Measurements from ENCODE around the gene TMEM123.
A peak's percentile ranks its signal among the peaks of the same experiment; 100 is the strongest.

TMEM123 gene

DNA sequence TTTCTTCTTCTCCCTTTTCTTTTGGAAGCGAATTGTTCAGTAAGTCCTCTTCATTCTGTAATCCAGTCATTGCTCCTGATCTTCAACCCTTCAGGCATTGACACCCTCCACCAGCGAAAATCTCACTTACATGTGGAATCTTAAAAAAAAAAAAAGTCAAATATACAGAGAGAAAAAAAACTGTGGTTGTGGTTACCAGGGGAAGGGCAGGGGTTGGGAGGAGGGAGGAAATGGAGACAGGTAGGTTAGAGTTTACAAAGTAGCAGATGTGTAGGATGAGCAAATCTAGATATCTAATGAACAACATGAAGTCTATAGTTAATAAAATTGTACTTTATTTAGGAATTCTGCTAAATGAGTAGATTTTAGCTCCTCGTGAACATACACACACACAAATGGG, 17.7 kb upstream of the TMEM123 start:
- no peak for DNase-seq

DNA sequence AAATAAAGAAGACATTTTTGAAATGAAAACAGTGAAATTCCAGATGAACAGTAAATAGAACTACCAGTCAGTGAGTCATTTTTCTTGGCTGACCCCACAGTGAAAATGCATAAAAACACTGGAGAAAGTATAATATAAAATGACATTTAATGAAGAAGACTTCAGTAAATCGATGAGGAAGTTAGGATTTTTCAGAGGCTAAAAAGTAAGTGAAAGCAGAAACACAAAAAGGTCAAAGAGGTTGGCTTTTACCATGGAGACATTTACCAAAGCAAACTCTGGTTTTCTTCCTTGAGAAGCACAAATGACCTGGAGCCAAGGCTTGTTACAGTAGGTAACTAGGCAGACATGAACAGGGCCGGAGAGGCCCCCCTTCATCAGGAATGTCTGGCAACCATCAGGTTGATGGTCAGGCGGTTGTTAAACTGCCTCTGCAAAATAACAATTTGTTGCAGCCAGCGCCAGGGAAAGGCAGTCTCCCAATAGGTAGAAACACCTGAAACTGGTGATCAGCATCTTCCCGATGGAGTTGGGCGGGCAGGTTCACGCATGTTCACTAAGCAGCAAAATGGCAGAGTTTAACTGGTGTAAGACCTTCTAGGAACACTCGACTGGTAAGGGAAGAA, 16.7 kb upstream of the TMEM123 start:
- no peak for DNase-seq

DNA sequence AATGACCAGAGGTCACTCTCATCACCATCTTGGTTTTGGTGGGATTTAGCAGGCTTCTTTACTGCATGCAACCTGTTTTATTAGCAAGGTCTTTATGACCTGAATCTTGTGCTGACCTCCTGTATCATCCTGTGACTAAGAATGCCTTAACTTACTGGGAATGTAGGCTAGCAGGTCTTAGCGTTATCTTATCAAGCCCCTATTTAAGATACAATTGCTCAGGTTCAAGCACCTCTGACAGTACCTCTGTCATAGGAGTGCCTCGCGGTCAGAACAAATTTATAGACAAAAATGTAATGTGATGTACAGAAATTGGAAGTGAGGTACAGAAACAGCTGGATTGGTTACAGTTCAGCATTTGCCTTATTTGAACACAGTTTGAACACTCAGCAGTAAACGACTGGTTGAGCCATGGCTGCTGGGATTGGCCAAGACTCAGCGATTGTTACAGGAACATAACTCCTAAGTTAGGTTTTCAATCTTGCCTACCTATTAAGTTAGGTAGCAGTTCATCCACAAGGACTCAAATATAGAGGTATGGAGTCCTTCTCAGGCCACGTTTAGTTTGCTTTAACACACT, 16.1 kb upstream of the TMEM123 start:
- DNase-seq: no peak

DNA sequence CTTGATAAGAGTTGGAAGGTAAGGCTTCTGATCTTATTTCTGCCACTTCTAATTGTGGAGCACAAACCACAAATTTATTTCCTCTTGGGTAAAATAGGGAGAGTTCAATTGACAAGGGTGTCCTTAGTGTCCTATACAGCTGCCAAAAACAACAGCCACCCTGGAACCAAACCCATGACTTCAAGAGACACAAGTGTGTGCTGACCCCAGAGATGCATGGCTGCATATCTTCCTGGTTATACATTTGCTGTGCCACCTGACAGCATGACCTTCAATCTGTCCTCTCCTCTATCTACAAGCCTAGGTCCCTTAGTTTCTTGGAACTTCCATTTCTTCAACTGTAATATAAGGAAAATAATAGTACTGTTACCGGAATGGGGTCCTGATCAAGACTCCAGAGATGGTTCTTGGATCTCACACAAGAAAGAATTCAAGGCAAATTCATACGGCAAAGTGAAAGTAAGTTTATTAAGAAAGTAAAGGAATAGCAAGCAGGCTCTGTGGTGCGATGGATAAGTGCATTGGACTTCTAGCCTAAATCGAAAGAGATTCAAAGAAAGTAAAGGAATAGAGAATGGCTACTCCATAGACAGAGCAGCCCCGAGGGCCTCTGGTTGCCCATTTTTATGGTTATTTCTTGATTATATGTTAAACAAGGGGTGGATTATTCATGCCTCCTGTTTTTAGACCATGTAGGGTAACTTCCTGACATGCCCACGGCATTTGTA, 15.5 kb upstream of the TMEM123 start:
- no peak for DNase-seq

DNA sequence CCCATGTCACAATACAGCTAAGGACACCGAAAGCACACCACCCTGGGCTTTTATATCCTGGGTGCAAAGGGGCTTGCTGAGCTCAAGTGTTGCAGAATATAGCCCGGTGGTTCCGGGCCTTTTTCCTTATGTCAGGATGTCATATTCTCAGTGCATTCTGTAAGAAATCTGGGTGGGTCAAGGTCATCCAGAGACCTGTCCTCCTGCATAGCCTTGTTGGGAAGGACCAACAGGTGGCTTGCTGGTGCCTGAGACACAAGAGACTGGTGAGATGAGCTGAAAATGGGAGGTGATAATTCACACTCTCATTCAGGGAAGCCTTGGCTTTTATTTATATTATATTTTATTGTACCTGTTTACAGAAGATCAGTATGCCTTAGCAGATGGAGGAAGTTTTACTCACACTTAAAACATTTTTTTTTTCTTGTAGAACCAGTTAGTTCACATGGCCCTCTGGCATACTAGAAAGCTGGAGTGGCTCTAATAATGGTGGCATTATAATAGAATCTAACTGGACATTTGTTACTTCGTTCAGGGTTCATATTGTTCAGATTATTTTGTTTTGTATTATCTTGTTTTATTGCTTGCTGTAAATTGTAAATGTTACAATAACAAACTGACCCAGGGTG, 14.6 kb upstream of the TMEM123 start:
- no peak for DNase-seq

DNA sequence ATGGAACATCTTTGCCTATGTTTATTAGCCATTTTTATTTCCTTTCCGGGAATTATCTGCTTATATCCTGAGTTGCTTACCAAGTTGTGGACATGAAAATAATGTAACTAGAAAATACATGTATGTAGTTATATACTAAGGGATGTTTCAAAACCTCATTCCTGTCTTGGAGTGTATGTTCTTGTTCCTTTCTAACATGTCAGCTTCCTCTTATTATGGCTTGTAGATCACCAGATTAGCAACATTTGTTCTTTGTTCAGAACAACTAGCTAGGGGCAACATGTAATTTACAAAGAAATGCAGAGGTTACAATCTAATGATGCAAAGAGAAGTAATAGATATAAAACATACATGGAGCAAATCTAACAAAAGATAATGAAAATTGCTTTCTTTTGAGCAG, 13.1 kb upstream of the TMEM123 start:
- DNase-seq: no peak

DNA sequence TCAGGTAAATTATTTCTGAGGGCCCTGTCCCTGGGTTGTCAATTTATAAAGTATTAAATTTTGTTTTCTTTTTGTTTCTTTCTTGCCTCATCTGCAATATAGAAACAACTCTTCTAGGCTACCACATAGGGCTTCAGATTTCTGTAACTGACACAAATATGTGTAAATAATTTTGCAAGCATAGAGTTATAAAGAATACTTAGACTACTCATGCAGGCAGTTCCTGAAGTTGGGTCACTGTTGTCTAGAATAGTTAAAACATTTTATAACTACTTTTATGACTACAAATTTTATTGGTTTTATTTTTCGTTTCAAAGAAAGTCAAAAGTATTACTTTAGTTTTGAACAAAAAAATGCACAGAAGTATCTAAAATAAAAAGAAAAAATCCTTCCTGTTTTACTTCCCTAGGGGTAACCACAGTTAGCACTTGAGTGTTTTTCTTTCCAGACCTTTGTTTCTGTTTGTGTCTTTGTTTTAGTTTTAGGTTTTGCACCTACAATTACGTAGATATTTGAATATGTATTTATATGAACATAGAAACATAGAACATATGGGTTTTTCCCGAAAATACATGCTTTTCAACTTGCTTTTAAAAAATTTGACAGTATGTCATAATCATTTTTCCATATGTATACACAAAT, 12.4 kb upstream of the TMEM123 start:
- DNase-seq: no peak

DNA sequence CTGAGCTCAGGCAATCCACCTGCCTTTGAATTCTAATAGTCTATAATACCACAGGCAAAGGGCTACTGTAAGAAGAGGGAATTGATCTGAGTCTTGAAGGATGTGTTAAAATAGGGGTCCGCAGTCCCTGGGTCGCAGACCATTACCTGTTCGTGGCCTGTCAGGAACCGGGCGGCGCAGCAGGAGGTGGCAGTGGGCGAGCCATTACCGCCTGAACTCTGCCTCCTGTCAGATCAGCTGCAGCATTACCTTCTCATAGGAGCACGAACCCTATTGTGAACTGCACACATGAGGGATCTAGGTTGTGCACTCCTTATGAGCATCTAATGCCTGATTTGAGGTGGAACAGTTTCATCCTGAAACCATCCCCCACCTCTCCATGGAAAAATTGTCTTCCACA, 11.5 kb upstream of the TMEM123 start:
- DNase-seq: no peak

DNA sequence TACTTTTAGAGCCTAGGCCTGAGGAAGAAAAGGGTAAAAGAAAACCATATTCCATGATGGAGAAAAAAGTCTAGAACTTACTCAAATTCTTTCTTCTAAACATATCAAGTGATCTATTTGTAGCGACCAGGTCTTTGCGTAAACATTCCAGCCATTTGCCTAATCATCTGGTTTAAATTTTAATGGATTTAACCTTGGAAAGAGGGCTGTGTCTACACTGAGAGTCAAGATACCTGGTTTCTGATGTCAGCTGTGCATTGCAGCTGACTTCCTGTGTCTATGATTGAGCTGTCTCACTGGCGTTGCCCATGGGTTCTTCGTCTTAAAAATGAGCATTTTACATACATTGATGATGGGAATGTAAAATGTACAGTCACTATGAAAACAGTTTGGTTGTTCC, 10.0 kb upstream of the TMEM123 start:
- DNase-seq: no peak

DNA sequence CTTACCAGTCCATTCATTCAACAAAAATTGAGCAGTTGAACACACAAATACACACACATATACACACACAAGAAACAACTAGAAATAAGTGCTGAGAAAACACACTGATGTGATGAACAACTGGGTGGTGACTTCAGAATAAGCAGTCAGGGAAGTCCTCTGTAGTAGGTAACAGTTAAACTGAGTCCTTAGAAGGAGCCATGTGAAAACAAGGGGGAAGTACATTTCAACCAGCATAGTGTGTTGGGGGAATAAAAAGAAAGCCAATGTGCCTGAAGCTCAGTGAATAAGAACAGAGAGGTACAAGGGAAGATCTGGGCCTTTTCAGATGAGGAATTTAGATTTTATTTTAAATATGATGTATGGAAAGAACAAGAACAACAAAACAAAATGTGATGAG, 6.8 kb upstream of the TMEM123 start:
- no peak for DNase-seq

DNA sequence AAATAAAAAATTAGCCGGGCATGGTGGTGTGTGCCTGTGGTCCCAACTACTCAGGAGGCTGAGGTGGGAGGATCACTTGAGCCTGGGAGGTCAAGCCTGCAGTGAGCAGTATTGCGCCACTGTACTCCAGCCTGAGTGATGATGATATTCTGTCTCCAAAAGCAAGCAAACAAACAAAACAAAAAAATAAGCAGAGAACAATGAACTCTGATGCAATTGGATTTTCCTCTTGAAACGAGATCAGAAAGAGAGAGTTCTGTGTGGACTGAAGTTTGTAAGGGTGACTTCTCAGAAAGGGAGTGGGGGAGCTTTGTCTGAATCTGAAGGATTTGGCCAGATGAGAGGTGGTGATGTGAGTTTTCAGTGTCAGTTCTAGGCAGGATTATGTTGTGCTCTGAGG, 6.0 kb upstream of the TMEM123 start:
- no peak for DNase-seq

DNA sequence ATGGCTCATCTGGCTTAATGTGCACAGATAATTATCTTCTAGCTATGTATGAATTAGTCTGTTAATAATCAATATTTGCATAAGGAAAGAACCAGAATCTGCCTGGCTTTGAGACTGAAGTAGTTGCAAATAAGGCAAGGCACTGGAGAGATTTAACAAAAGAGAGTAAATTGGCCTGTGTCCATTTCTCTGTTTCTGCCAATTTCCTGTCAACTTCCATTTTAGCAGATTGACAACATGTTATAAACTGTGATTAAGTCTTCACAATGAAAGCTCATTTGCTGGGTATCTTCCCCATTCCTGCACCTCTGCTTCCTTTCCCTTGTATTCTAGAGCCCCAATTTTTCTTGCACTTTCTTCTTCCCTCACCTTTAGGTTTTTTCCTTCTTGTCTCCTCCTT, 5.3 kb upstream of the TMEM123 start:
- DNase-seq: no peak

DNA sequence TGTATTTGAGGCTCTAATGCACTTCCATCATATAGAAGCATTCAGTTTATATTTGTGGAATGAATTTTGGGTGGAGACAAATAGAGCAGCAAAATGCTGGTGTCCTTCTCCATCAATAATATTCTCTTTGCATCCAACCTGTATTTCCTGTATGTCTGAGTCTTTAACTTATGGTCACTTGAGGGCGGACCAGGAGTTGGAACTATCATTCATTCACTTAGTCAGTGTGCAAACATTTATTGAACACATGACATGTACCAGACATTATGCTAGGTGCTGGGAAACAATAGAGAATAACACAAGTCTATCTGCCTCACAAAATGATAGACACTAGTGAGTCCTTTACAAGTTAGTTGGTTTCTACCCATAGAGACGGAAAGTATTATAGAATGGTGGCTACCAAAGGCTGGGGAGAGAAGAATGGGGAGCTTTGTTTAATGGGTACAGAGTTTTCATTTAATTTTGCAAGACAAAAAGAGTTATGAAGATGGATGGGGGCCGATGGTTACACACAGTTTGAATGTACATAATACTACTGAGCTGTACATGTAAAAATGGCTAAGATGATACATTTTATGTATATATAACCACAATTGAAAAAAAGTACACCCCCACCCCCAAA, 4.6 kb upstream of the TMEM123 start:
- DNase-seq: no peak

DNA sequence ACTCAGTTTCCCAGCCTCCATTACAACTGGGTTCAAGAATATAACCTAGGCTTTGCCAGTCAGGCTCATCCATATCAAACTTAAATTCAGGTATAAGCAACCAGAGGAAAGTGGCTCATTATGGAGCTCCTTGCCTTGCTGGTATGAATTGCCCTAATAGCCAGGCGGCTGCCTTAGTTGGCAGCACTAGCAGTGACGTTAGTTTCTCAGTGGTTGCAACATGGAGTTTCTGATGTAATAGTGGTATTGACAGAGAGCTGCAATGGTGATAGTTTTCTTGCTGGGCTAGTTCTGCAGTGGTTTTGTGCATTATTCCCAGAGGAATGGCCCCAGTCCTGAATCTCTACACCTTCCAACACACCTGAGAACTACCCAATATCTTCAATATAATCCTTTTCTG, 3.8 kb upstream of the TMEM123 start:
- DNase-seq: no peak

DNA sequence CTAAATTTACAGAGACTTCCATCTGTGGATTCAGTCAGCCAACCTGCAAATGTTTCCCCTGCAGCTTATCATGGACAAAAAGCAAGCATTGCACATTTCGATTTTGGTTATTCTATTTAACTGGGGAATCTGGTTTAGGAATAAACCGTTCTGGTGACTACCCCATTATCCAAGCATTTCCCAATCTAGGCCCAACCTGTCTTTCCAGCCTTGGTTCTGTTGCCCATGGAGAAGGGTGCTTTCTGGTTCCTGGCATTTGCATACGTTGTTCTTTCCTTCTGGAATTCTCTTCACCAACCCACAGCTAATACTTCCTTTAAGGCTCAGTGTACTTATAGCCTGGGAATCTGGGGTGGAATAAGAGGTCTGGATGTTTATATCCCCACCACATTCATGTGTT, 1.4 kb upstream of the TMEM123 start:
- DNase-seq: no peak

DNA sequence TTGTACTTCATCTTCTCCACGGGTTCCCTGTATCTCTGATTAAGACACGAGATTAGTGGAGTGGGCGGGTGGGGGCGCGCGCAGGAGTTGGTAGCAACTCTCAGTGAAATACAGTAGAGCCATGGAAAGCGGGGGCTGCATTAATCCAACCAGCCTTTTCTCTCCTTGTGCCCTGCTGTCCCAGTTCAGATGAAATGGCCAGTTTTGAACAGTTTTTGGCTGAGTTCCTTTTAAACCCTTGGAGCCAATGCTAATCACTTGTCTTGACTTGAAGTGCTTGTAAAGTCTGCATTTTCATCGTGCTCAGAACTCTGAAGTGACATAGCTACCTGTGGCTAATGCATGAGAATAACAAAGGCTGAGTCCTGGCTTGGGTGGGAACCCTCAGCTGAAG, 734 bp upstream of the TMEM123 start:
- no peak for DNase-seq

DNA sequence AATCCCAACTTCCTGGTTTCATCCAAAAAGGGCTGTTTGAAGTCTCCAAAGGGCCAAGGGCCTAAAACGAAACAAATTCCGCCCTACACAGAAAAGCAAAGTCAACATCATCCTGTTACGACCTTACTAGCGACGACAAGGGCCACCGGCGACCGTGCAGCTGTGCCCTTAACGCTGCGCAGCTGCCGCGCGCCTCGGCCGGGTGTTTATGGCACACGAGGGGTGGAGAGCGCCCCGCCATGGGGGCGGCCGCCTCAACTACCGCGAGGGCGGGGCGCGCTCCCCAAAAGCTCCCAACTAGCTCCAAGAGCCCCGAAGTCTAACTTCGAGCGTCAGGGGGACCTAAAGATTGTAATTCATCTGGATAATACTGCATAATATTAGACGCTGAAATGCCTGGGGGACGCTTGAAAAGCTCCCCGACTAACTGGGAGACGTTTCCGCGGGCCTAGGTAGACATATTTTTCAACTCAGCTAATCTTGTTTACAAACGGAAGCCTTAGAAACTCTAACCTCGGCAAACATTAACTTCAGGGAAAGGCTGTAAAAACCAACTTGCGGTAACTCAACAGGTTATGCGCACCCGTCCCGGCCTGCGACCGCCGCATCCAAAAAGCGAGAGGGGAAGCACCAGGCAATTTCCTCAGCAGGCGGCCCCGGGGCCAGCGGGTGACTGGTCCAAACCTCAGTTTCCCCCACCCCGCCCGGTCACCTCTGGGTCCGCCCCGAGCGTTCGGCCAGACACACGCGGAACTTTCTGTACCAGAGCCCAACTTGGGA, 694 bp downstream of the TMEM123 start:
- DNase-seq: peak; percentile 80

DNA sequence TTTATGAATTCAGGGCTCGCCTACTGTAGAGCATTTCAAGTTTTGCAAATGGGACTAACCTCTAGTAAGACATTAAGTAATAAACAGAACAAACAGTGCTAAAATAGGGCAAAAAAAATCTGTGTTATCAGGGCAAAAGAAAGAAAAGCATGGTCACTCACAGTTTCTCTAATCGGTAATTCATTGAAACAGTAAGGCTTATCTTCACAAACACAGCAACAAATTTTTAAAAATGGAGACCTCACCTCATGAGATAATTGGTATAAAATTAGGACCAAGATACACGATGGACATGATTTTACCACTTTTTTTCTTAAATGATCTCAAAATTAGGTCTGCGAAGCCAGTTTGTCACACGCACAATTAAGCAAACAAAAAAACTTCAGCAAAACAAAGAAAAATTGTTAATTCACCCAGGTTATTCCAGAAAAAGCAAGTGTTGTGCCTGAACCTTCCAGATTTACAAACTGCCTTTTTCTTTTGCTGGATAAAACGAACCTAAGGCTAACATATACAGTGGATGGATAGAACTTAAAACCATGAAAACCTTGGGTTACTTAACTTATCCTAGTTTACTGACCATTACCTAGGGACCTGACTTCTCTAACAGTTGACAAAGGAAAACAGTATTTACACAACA, 1.4 kb downstream of the TMEM123 start:
- DNase-seq: no peak

DNA sequence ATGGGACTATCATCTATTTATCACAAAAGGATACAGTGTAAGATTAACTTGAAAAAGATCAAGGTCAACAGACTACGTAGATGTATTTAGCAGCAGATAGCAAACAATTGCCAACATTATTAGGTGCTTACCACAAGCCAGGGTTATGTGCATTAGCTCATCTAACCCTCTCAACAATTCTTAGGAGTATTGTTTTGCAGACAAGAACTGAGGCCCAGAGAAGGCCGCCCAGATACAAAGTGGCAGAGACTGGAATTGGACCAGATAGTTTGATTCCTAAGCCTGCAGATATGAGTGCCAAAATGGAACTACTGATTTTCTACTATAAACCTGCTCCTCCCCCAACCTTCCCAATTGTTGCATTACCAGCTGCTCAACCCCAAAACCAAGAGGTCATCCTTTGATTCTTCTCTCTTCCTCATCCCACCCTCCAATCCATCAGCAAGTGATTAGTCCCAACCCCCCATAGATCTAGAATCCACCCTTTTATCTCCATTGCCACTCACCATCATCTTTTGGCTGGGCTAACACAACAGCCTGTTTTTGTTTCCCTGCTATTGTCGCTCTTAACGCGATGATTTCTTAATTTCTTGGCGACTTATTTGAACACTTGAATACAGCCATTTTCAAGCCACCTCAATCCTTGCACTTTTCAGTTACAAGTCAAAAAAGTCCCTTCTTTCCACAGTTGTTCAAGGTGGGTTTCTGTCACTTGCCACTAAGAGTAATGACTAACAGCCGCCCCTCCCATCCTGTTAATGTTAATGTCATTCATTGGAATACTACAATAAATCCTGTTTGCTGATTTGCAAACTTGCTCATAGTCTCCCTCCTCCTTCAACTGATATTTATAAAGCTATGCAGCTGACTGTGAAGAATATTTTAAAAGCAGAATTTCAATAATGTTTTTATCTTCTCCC, 2.7 kb downstream of the TMEM123 start:
- no peak for DNase-seq

DNA sequence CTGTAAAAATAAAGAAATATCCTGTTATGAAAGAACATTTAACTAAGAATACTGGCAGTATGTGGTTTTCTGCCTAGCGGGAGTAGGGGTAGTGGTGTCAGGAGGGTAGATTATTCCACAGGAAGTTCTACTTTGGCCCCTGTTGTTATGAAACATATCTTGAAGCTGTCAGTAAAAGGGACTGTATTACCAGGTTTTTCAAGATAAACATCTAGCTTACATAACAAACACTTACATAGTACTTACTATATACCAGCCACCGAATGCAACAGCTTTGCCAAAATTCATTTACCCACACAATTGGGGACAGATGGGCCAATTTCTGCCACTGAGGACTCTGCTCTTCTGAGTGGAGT, 3.7 kb downstream of the TMEM123 start:
- no peak for DNase-seq
